ENCODE data around the gene ZNF814. TPM values are rescaled to one million over a fixed set of nuclear protein-coding genes. Genes with fewer than 3 reads are reported as not detected.
"Not testable (repeated sequence)": the region's sequence is repeated elsewhere in the genome, so short reads cannot be mapped to it uniquely, and the experiment has no call there.

ZNF814 gene
- polyA plus RNA-seq, 6 donors from 2014 or later = 27.7 to 41.6 (median 34.5) TPM

DNA sequence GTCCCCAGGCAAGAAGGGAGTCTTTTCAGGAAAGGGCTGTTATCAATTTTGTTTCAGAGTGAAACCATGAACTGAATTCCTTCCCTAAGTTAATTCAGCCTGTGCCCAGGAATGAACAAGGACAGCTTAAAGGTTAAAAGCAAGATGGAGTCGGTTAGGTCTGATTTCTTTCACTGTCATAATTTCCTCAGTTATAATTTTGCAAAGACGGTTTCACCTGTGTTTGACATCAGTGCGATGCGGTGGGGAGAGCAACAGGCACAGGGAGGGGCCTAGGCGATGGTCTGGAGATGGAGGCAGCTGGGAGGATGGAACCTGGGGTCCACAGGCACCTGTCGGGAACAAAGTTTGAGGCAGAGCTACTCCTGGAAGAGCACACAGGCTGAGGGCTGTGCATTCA is 68.2 kb downstream of the ZNF814 start:
- Mint-ChIP-seq H3K4me1 (peaks cover 40 to 63% (median 48%) of the 10 kb centered on the region in 3 donors), H3K9me3 (no peaks in the 10 kb centered on the region), H3K27ac (peak overlapping the region; percentile 93 to 99 (median 98)), H3K36me3 (no peaks in the 10 kb centered on the region), H3K27me3 (no peaks in the 10 kb centered on the region), H3K4me3 (peak overlapping the region; percentile 92 to 100 (median 98))
- no peak for DNase-seq
- ATAC-seq (ENCODE audit: low read depth in 2 of 2) = no peak

DNA sequence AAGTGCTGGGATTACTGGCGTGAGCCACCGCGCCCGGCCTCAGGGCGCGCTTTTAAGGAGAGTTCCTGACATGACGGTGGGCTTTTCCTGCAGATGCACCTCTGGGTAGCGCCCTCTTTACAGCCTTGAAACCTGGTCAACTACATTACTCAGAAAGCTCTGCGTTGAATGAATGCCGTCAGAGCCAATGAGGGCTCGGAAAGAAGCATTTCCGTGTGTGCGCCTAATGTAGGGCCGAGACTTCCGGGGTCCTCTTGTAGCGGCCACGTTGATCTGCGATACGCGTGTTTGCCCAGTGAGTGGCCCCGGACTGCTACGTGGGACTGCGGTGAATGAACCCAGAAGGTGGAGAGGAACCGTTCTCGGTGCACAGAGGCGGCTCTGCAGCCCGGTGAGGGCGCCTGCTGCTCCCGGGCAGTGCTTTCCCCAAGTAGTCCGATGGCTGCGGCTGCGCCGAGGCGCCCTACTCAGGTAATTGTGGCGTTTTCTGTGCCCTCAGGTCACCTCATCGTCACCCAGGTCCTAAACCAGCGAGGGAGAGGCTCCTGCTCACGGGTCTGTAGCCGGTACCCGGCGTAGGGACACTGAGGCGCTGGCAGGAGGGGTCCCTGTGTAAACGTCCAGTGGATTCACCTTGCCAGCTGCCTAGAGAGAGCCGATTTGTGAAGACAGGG is 69.2 kb downstream of the ZNF814 start:
- DNase-seq (peak; percentile 80), ATAC-seq (ENCODE audit: low read depth in 2 of 2) (peak; percentile 84 to 85)
- H3K4me3 Mint-ChIP-seq = peak overlapping the region; percentile 92 to 100 (median 98)
- H3K36me3 Mint-ChIP-seq = no peaks in the 10 kb centered on the region
- no peaks in the 10 kb centered on the region for H3K9me3 Mint-ChIP-seq
- no peaks in the 10 kb centered on the region for H3K27me3 Mint-ChIP-seq
- H3K4me1 Mint-ChIP-seq = peaks cover 49 to 67% (median 55%) of the 10 kb centered on the region in 3 donors
- peak overlapping the region; percentile 96 to 99 (median 98) for H3K27ac Mint-ChIP-seq

DNA sequence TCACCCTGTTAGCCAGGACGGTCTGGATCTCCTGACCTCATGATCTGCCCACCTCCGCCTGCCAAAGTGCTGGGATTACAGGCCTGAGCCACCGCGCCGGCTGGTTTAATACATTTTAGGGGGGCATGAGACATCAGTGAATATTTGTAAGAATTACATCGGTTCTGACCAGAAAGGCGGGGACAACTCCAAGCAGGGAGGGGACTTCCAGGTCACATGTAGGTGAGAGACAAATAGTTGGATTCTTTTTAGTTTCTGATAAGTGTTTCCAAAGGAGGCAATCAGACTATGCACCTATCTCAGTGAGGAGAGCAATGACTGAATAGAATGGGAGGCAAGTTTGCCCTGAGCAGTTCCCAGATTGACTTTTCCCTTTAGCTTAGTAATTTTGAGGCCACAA is 70.5 kb downstream of the ZNF814 start:
- DNase-seq (no peak), ATAC-seq (ENCODE audit: low read depth in 2 of 2) (no peak)
- Mint-ChIP-seq H3K4me3 (peak overlapping the region; percentile 21 to 98 (median 60)), H3K4me1 (peaks cover 48 to 67% (median 53%) of the 10 kb centered on the region in 3 donors), H3K27ac (peak overlapping the region in 3 of 6 donors; percentile 7 to 39 (median 31)), H3K27me3 (no peaks in the 10 kb centered on the region), H3K36me3 (no peaks in the 10 kb centered on the region), H3K9me3 (no peaks in the 10 kb centered on the region)

DNA sequence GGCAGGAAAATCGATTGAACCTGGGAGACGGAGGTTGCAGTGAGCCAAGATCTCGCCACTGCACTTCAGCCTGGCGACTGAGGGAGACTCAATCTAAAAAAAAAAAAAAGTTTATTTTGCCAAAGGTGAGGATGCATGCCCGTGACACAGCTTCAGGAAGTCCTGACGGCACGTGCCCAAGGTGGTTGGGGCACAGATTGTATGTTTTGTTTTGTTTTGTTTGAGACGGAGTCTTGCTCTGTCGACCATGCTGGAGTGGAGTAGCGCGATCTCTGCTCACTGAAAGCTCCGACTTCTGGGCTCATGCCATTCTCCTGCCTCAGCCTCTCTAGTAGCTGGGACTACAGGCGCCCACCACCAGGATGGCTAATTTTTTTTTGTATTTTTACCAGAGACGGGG is 70.9 kb downstream of the ZNF814 start:
- H3K9me3 Mint-ChIP-seq = no peaks in the 10 kb centered on the region
- no peaks in the 10 kb centered on the region for H3K36me3 Mint-ChIP-seq
- ATAC-seq (ENCODE audit: low read depth in 2 of 2) (no peak), DNase-seq (no peak)
- H3K27me3 Mint-ChIP-seq = no peaks in the 10 kb centered on the region
- H3K4me3 Mint-ChIP-seq = peak overlapping the region; percentile 15 to 98 (median 62)
- H3K4me1 Mint-ChIP-seq = peaks cover 47 to 69% (median 53%) of the 10 kb centered on the region in 3 donors
- H3K27ac Mint-ChIP-seq = peak overlapping the region in 3 of 6 donors; percentile 7 to 69 (median 31)

DNA sequence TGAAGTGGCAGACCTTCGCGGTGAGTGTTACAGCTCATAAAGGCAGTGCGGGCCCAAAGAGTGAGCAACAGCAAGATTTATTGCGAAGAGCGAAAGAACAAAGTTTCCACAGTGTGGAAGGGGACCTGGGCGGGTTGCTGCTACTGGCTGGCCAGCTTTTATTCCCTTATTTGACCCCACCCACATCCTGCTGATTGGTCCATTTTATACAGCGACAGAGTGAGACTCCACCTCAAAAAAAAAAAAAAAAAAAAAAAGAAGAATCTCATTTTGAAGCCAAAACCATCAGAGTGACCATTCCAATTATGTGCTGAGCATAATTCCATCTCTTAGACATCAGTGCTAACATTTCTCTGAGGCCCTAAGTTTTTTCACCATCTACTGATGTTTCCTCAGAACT is 72.2 kb downstream of the ZNF814 start:
- Mint-ChIP-seq H3K4me3 (peak overlapping the region in 3 of 8 donors; percentile 42 to 82 (median 59)), H3K27me3 (no peaks in the 10 kb centered on the region), H3K4me1 (peaks cover 50 to 66% (median 53%) of the 10 kb centered on the region in 3 donors), H3K36me3 (no peaks in the 10 kb centered on the region), H3K27ac (no peak overlapping the region), H3K9me3 (no peaks in the 10 kb centered on the region)
- no peak for DNase-seq
- no peak for ATAC-seq (ENCODE audit: low read depth in 2 of 2)

DNA sequence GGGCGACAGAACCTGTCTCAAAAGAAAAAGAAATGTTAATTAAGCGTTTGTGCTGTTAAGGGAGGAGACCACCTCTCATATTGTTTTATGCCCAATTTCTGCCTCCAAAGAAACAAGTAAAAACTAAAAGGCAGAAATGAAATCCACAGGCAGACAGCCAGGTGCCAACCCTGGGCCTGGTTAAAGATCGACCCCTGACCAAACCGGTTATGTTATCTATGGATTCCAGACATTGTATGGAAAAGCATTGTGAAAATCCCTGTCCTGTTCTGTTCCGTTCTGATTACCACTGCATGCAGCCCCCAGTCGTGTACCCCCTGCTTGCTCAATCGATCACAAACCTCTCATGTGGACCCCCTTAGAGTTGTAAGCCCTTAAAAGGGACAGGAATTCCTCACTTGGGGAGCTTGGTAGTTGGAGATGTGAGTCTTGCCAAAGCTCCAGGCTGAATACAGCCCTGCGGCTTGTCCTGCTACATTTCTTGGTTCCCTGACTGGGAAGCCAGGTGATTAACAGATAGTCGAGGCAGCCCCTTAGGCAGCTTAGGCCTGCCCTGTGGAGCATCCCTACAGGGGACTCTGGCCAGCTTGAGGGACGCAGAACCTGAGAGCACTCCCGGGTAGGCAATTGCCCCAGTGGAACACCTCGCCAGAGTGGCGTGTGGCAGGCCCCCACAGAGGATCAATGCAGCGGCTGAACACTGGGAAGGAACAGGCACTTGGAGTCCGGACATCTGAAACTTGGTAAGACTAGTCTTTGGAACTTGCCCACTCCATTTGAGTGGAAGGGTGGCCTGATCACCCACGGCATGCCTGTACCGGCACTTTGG is 73.4 kb downstream of the ZNF814 start:
- Mint-ChIP-seq H3K36me3 (no peaks in the 10 kb centered on the region), H3K27ac (peak overlapping the region; percentile 94 to 98 (median 96)), H3K9me3 (no peaks in the 10 kb centered on the region), H3K27me3 (no peaks in the 10 kb centered on the region), H3K4me3 (peak overlapping the region; percentile 91 to 99 (median 98)), H3K4me1 (peaks cover 44 to 54% (median 48%) of the 10 kb centered on the region in 3 donors)
- no peak for ATAC-seq (ENCODE audit: low read depth in 2 of 2)
- DNase-seq = no peak

DNA sequence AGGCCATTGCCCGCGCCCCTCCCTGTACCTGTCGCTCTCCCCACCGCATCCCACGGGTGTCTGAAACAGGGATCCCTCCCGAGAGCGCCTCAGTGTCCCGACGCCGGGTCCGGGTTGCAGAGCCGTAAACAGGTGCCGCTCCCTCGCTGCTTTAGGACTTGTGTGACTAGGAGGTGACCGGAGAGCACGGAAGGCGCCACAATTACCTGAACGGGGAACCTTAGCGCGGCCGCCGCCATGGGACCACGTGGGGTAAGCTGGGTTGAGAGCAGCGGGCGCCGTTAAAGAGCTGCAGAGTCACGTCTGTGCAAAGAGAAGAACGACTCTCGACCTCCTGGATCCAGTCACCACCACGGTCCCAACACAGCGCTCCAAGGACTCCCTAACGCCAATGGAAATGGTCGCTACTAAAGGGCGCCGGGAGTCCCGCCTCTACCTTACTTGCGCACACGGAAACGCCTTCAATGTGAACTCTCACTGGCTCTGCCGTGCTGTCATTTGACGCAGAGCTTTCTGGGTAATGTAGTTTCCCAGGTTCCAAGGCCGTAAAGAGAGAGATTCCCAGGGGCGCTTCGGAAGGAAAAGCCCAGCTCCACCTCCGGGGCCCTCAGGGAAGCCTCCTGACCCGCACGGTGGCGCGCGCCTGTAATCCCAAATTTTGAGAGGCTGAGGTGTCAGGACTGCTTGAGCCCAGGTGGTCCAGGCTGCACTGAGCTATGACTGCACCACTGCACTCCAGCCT is 74.2 kb downstream of the ZNF814 start, which contains the start of gene ZNF552:
Gene ZNF552, minus strand, starts transcription at position 409 of the 742 bp plus-strand sequence. Its CDS starts 170 bp downstream, at position 239.
- Mint-ChIP-seq H3K27ac (peak within 1 kb of the TSS; percentile 94 to 98 (median 96)), H3K4me1 (peaks cover 41 to 50% (median 48%) of the 10 kb centered on the region in 3 donors), H3K4me3 (peak within 1 kb of the TSS; percentile 91 to 99 (median 98)), H3K27me3 (no peaks in the 10 kb centered on the region), H3K9me3 (no peaks in the 10 kb centered on the region), H3K36me3 (no peaks in the 10 kb centered on the region)
- peak; percentile 78 to 79 for ATAC-seq (ENCODE audit: low read depth in 2 of 2)
- DNase-seq = peak; percentile 70

DNA sequence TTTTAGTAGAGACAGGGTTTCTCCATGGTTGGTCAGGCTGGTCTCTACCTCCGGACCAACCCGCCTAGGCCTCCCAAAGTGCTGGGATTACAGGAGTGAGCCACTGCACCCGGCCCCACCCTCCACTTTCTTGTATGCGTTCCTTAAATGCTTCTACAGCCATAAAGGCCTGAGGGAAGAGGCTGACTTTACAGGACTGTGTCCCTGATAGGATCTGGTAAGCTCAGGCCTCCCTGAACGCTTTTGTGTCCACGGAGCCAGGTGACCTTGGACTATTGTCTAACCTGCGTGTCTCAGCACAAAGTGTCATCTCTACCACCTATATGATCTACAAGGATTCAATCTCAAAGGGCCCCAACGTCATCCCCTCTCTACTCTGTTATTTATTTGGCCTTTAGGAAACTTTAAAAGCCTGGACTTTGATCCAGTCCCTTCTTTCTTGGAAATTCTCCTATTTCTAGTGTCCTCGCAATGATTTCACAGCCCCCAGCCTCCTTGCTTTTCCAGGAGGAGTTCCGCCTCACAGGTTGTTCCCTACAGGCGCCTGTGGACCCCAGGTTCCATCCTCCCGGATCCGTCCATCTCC is 74.8 kb downstream of the ZNF814 start:
- peaks cover 0 to 3% of the 10 kb centered on the region in 2 donors for H3K36me3 Mint-ChIP-seq
- DNase-seq = no peak

DNA sequence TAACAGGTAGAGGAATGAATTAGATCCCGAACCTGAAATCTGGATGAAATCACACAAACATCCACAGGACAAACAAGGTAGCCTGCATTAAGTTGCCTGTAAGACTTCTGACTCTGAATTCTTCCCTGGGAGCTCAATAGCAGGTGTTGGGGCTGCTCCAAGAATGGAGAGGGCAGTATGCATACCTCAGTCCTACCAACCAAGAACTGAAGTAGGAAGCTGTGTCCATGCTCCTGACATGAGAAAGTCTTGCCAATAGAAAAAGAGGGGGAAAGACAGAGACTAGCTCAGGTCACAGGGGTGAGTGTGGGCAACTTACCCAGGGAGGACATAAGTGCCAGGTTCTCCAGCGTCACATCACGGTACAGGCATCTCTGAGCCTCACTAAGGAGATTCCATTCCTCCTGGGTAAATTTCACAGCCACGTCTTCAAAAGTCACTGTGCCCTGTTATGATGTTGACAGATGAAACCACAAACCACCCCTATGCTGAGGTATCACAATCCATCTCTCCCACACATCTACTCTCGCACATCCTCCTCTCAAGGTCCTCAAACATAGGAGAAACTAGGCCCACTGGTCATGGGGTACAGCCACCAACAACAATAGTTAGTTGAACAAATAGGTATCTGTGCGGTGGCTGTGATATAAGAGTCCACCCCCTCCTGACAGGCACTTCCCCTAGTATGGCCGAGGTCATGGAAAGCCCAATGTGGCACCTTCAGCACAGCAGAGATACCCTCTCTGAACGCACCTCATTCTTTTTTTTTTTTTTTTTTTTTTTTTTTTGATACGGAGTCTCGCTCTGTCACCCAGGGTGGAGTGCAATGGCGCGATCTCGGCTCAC is 75.6 kb downstream of the ZNF814 start:
- H3K9me3 Mint-ChIP-seq; H3K36me3 Mint-ChIP-seq; DNase-seq; H3K27me3 Mint-ChIP-seq; ATAC-seq (ENCODE audit: low read depth in 2 of 2): not testable (repeated sequence)
- Mint-ChIP-seq H3K4me3 (peak overlapping the region; percentile 47 to 99 (median 86)), H3K27ac (peak overlapping the region in 5 of 6 donors; percentile 29 to 88 (median 72)), H3K4me1 (peaks cover 37 to 48% (median 43%) of the 10 kb centered on the region in 3 donors)

More for the DNA sequence above, 74.8 kb downstream of the ZNF814 start:
- no peaks in the 10 kb centered on the region for H3K9me3 Mint-ChIP-seq
- no peak for ATAC-seq (ENCODE audit: low read depth in 2 of 2)
- H3K27ac Mint-ChIP-seq = peak overlapping the region; percentile 94 to 98 (median 96)
- H3K4me3 Mint-ChIP-seq = peak overlapping the region; percentile 91 to 99 (median 98)
- H3K27me3 Mint-ChIP-seq = no peaks in the 10 kb centered on the region
- peaks cover 37 to 50% (median 43%) of the 10 kb centered on the region in 3 donors for H3K4me1 Mint-ChIP-seq

DNA sequence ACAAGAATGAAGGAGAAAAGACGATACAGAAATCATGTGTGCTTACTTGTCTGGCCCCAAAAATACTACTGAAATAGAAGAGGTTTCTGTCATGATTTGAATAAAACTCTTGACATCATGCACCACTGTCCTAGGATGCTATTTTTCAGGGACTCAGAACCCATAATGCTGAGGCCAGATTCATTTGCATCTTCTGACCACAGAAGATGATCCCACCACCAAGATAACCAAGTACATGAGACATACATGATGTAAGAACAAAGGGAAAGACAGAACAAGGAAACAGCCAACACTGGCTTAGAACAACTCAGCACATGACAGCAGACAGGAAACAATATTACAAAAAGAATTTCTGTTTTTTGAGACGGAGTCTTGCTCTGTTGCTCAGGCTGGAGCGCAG is 76.6 kb downstream of the ZNF814 start:
- no peaks in the 10 kb centered on the region for H3K9me3 Mint-ChIP-seq
- DNase-seq = no peak
- peaks cover 0 to 3% of the 10 kb centered on the region in 2 donors for H3K36me3 Mint-ChIP-seq
- peaks cover 37 to 48% (median 43%) of the 10 kb centered on the region in 3 donors for H3K4me1 Mint-ChIP-seq
- peak overlapping the region in 2 of 6 donors; percentile 7 to 76 for H3K27ac Mint-ChIP-seq
- H3K27me3 Mint-ChIP-seq = no peaks in the 10 kb centered on the region
- peak overlapping the region in 4 of 8 donors; percentile 2 to 80 (median 37) for H3K4me3 Mint-ChIP-seq
- no peak for ATAC-seq (ENCODE audit: low read depth in 2 of 2)

DNA sequence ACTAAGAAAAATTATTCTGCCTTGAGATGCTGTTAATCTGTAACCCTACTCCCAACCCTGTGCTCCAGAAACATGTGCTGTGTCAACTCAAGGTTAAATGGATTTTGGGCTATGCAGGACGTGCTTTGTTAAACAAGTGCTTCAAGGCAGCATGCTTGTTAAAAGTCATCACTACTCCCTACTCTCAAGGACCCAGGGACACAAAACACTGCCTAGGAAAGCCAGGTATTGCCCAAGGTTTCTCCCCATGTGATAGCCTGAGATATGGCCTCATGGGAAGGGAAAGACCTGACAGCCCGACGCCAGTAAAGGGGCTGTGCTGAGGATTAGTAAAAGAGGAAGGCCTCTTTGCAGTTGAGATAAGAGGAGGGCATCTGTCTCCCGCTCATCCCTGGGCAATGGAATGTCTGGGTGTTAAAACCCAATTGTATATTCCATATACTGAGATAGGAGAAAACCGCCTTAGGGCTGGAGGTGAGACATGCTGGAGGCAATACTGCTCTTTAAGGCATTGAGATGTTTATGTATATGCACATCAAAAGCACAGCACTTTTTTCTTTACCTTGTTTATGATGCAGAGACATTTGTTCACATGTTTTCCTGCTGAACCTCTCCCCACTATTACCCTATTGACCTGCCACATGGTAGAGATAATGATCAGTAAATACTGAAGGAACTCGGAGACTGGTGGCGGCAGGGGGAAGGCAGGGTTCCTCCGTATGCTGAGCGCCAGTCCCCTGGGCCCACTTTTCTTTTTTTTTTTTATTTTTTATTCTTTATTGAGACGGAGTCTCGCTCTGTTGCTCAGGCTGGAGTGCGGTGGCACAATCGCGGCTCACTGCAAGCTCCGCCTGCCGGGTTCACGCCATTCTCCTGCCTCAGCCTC is 78.2 kb downstream of the ZNF814 start:
- H3K36me3 Mint-ChIP-seq; H3K9me3 Mint-ChIP-seq; DNase-seq; H3K4me3 Mint-ChIP-seq; H3K27me3 Mint-ChIP-seq; ATAC-seq (ENCODE audit: low read depth in 2 of 2): not testable (repeated sequence)
- H3K4me1 Mint-ChIP-seq = peaks cover 34 to 49% (median 45%) of the 10 kb centered on the region in 3 donors
- H3K27ac Mint-ChIP-seq = peak overlapping the region in 1 of 6 donors; percentile 37
